IMR-90 (cell line): ENCODE measurements around the gene PRDX5. TPM values are rescaled to one million over a fixed set of nuclear protein-coding genes. Genes with fewer than 3 reads are reported as not detected.

Source experiments
- ATAC-seq: fragments of 200-7000 bp; cut with Tn5 transposase; 2 replicates; pipeline ENCODE4 v1.9.1; 2020; ENCODE audit warnings: low read depth, mild to moderate bottlenecking, moderate library complexity
- BruUV-seq: library from RNA; stranded (reverse); fragments of 400-500 nt; replicated peaks from 2 replicates; lab custom pipeline; 2021; lab: Mats Ljungman, UMichigan
- CTCF ChIA-PET: fragments of 300-600 bp; formaldehyde crosslinking; extraction: SDS; loops from one replicate; lab custom pipeline; 2021; ENCODE audit warnings: antibody characterized with exemption; lab: Yijun Ruan, JAX
- POLR2A ChIA-PET: fragments of 300-600 bp; sonication (Branson Sonifier 250); formaldehyde crosslinking; loops from one replicate; lab custom pipeline; 2022; ENCODE audit warnings: antibody characterized with exemption; ENCODE audit not compliant: unreplicated experiment; lab: Charles Lee
- DNase-seq: peaks from one replicate; pipeline ENCODE4 v3.0.0; 2013
- H2AFZ ChIP-seq: replicated peaks from 2 replicates; pipeline ENCODE3; 2013; ENCODE audit warnings: low read length, mild to moderate bottlenecking; ENCODE audit not compliant: poor library complexity
- H2AK5ac ChIP-seq: 2 replicates; pipeline ENCODE4 v1.6.1; 2013; ENCODE audit warnings: low read depth, low read length, inconsistent platforms
- H2AK9ac ChIP-seq: replicated peaks from 2 replicates; pipeline ENCODE3; 2013; ENCODE audit warnings: mild to moderate bottlenecking, low read depth, low read length, moderate library complexity; ENCODE audit not compliant: poor library complexity
- H2BK120ac ChIP-seq: 2 replicates; pipeline ENCODE4 v1.6.1; 2013; ENCODE audit warnings: low read depth, low read length, inconsistent platforms
- H2BK15ac ChIP-seq: 3 replicates; pipeline ENCODE4 v1.6.1; 2013; ENCODE audit warnings: low read depth, low read length, inconsistent platforms
- H2BK20ac ChIP-seq: 2 replicates; pipeline ENCODE4 v1.6.1; 2013; ENCODE audit warnings: low read depth, mild to moderate bottlenecking, inconsistent platforms, low read length, moderate library complexity
- H2BK5ac ChIP-seq: 2 replicates; pipeline ENCODE4 v1.6.1; 2013; ENCODE audit warnings: mild to moderate bottlenecking, low read depth, low read length, inconsistent platforms; ENCODE audit not compliant: poor library complexity, severe bottlenecking
- H3K14ac ChIP-seq: replicated peaks from 2 replicates; pipeline ENCODE4 v1.6.1; 2013; ENCODE audit warnings: low read depth, low read length, inconsistent platforms
- H3K18ac ChIP-seq: 2 replicates; pipeline ENCODE4 v1.6.1; 2013; ENCODE audit warnings: low read depth, low read length, control low read depth
- H3K23ac ChIP-seq: 2 replicates; pipeline ENCODE4 v1.6.1; 2013; ENCODE audit warnings: low read depth, low read length, inconsistent platforms
- H3K27ac ChIP-seq: 2 replicates; pipeline ENCODE4 v1.5.1; 2013; ENCODE audit warnings: mild to moderate bottlenecking, control low read depth, low read length; ENCODE audit not compliant: insufficient read depth
- H3K27me3 ChIP-seq: 2 replicates; pipeline ENCODE4 v1.6.1; 2013; ENCODE audit warnings: low read length; ENCODE audit not compliant: control insufficient read depth, insufficient read depth
- H3K36me3 ChIP-seq: 2 replicates; pipeline ENCODE4 v1.6.1; 2013; ENCODE audit warnings: low read length, mixed read lengths; ENCODE audit not compliant: control insufficient read depth, insufficient read depth
- H3K4ac ChIP-seq: 2 replicates; pipeline ENCODE4 v1.6.1; 2013; ENCODE audit warnings: low read depth, low read length, inconsistent platforms
- H3K4me1 ChIP-seq: 2 replicates; pipeline ENCODE4 v1.6.1; 2013; ENCODE audit warnings: low read length, mixed read lengths; ENCODE audit not compliant: control insufficient read depth, insufficient read depth
- H3K4me2 ChIP-seq: 2 replicates; pipeline ENCODE4 v1.6.1; 2013; ENCODE audit warnings: low read depth, mild to moderate bottlenecking, control low read depth, low read length, moderate library complexity
- H3K4me3 ChIP-seq: 2 replicates; pipeline ENCODE4 v1.5.1; 2013; ENCODE audit warnings: low read depth, mild to moderate bottlenecking, control low read depth, low read length, moderate library complexity; ENCODE audit not compliant: insufficient read depth
- H3K56ac ChIP-seq: 2 replicates; pipeline ENCODE4 v1.6.1; 2013; ENCODE audit warnings: low read length, inconsistent platforms; ENCODE audit not compliant: insufficient read depth; ENCODE audit errors: extremely low read depth
- H3K79me1 ChIP-seq, 2 experiments: 2 replicates each; pipeline ENCODE4 v1.6.1; 2013; ENCODE audit warnings: low read length in 2 of 2, inconsistent platforms in 1 of 2, low read depth in 1 of 2
- H3K9ac ChIP-seq: 2 replicates; pipeline ENCODE4 v1.6.1; 2013; ENCODE audit warnings: low read depth, low read length, control low read depth
- H3K9me1 ChIP-seq: 2 replicates; pipeline ENCODE4 v1.6.1; 2013; ENCODE audit warnings: low read length, inconsistent platforms; ENCODE audit not compliant: insufficient read depth
- H3K9me3 ChIP-seq: 2 replicates; pipeline ENCODE4 v1.6.1; 2013; ENCODE audit warnings: low read length; ENCODE audit not compliant: control insufficient read depth, insufficient read depth
- H4K20me1 ChIP-seq: 2 replicates; pipeline ENCODE4 v1.6.1; 2013; ENCODE audit warnings: low read length, inconsistent platforms; ENCODE audit not compliant: insufficient read depth
- H4K5ac ChIP-seq: 2 replicates; pipeline ENCODE4 v1.6.1; 2013; ENCODE audit warnings: mild to moderate bottlenecking, low read depth, low read length, control low read depth
- H4K8ac ChIP-seq, 2 experiments: 2 replicates each; pipeline ENCODE4 v1.6.1; 2013; ENCODE audit warnings: low read depth in 2 of 2, low read length in 2 of 2, control low read depth in 1 of 2, inconsistent platforms in 1 of 2
- H4K91ac ChIP-seq: 2 replicates; pipeline ENCODE4 v1.6.1; 2013; ENCODE audit warnings: low read depth, low read length, inconsistent platforms; ENCODE audit not compliant: insufficient read depth
- BHLHE40 ChIP-seq: fragments of 150-350 bp; IDR thresholded peaks from 2 replicates; pipeline ENCODE4 v1.6.1; 2016; ENCODE audit warnings: mild to moderate bottlenecking, low read depth, low read length
- CTCF ChIP-seq: conservative IDR thresholded peaks from 2 replicates; pipeline ENCODE4 v1.5.1; 2012; ENCODE audit warnings: mild to moderate bottlenecking, low read depth, low read length, improper control_type of control experiment
- MAFK ChIP-seq: IDR thresholded peaks from 2 replicates; pipeline ENCODE4 v1.6.1; 2012; ENCODE audit warnings: low read depth, low read length, improper control_type of control experiment
- MAZ ChIP-seq: IDR thresholded peaks from 2 replicates; pipeline ENCODE4 v1.6.1; 2012; ENCODE audit warnings: low read depth, mild to moderate bottlenecking, low read length, improper control_type of control experiment, moderate library complexity, borderline replicate concordance
- RAD21 ChIP-seq: IDR thresholded peaks from 2 replicates; pipeline ENCODE4 v1.6.1; 2012; ENCODE audit warnings: low read length, improper control_type of control experiment
- RFX5 ChIP-seq: IDR thresholded peaks from 2 replicates; pipeline ENCODE4 v1.8.0; 2012; ENCODE audit warnings: low read depth, mild to moderate bottlenecking, low read length, moderate library complexity
- SMC3 ChIP-seq: fragments of 150-350 bp; IDR thresholded peaks from 2 replicates; pipeline ENCODE4 v1.6.1; 2016; ENCODE audit warnings: low read depth, mild to moderate bottlenecking, antibody characterized with exemption, low read length, moderate library complexity
- WGBS, 2 experiments: methylation state at CpG; one replicate each; pipeline versions ENCODE4 v1.1.5 to v1.1.7; 2013; ENCODE audit warnings: missing lambda C conversion rate in 2 of 2; ENCODE audit not compliant: insufficient read length in 1 of 2; ENCODE audit errors: extremely low coverage in 2 of 2; 5-methylcytosine and 5-hydroxymethylcytosine counted together
- dilution Hi-C: fragments of 300-500 bp; cut with HindIII; formaldehyde crosslinking; loops from one replicate; pipeline ENCODE4 v1.14.3; 2018; ENCODE audit warnings: low sequenced_read_pairs; ENCODE audit not compliant: unreplicated experiment
- in situ Hi-C: fragments of 300-500 bp; cut with MboI; formaldehyde crosslinking; loops from 3 replicates; pipeline ENCODE4 v1.14.3; 2019; ENCODE audit warnings: low sequenced_read_pairs, inconsistent platforms, mixed read lengths
- intact Hi-C: fragments of 100-400 bp; cut with micrococcal nuclease; formaldehyde crosslinking; loops from 2 replicates; pipeline ENCODE4 v1.10.0; 2022
- polyA plus RNA-seq, 3 experiments: library from polyadenylated mRNA; depleted of rRNA; stranded (reverse); fragments of >200 nt; gene quantifications; 2 replicates each; pipeline ENCODE4 v1.2.3, GENCODE V29; 2012; ENCODE audit warnings: low replicate concordance in 1 of 3
- total RNA-seq: library from RNA; depleted of rRNA; stranded (reverse); fragments of >200 nt; gene quantifications from 2 replicates; pipeline ENCODE4 v1.2.3, GENCODE V29; 2012

PRDX5 gene
- total and polyA plus RNA-seq, 2 of the 4 experiments (the other 2 are of a cell fraction): 120 to 292 TPM

DNA sequence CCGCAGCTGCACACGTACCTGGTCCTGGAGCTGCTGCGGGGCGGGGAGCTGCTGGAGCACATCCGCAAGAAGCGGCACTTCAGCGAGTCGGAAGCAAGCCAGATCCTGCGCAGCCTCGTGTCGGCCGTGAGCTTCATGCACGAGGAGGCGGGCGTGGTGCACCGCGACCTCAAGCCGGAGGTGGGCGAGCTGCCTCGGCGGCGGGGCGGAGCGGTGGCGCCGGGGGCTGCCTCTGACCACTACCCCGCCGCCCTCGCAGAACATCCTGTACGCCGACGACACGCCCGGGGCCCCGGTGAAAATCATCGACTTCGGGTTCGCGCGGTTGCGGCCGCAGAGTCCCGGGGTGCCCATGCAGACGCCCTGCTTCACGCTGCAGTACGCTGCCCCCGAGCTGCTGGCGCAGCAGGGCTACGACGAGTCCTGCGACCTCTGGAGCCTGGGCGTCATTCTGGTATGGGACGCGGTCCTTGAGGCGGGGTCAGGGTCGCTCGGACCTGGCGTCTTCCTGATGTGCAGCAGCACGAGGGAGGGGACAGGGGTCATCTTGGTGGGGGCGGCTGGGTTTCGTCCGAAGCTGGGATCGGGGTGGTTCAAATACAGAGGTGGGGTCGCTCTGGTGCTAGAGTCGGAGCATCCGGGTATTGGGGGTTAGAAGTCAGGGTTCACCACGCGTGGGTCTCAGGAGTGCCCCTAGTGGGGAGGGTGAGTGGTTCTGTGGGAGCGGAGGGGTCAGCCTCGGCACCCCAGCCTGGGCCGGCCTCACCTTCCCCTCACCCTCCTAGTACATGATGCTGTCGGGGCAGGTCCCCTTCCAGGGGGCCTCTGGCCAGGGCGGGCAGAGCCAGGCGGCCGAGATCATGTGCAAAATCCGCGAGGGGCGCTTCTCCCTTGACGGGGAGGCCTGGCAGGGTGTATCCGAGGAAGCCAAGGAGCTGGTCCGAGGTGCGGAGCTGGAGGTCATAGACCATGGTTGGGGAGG is 51.8 kb downstream of the PRDX5 start:
- H2AK9ac ChIP-seq: no peak overlapping the region
- intact Hi-C loops: no loop called here
- no peak overlapping the region for H4K91ac ChIP-seq
- ChIA-PET POLR2A (no interaction called here), CTCF (interaction anchor here (0.6 kb wide), 1 partner anchor 1606 kb away, joined by 4 read pairs; no protein-coding TSS in a partner anchor)
- H3K14ac ChIP-seq: no peak overlapping the region
- H2BK120ac ChIP-seq: no peak overlapping the region
- 82% methylated on average over 50 of the region's 82 CpGs; no CpG with 5 or more reads in 1 of the 2 experiments for WGBS, 2 experiments
- ATAC-seq (no peak), DNase-seq (no peak)
- in situ Hi-C loops: no loop called here
- H4K20me1 ChIP-seq: no peaks in the 10 kb centered on the region
- H3K4me1 ChIP-seq: no peaks in the 10 kb centered on the region
- no peak overlapping the region for H2BK5ac ChIP-seq
- no peak overlapping the region for H3K9ac ChIP-seq
- no peak overlapping the region for H3K4me3 ChIP-seq
- H3K9me3 ChIP-seq: no peaks in the 10 kb centered on the region; the same call in 1 of the 2 replicates
- no peak overlapping the region for H4K5ac ChIP-seq
- H3K23ac ChIP-seq: no peak overlapping the region
- peaks cover 42% of the 10 kb centered on the region for H3K36me3 ChIP-seq
- H3K4me2 ChIP-seq: no peak overlapping the region
- no peak overlapping the region for H3K4ac ChIP-seq
- H4K8ac ChIP-seq: no peak overlapping the region
- TF ChIP-seq MAFK: no peak
- TF ChIP-seq MAZ: no peak
- no peak for TF ChIP-seq RAD21
- no peak for TF ChIP-seq BHLHE40
- no peak for TF ChIP-seq RFX5
- TF ChIP-seq SMC3: no peak
- no peak for TF ChIP-seq CTCF
- dilution Hi-C loops: no loop called here
- H2AK5ac ChIP-seq: no peak overlapping the region
- no TSS peak for BruUV-seq
- H2BK15ac ChIP-seq: no peak overlapping the region
- H3K9me1 ChIP-seq: peaks cover 4% of the 10 kb centered on the region; the same call in 1 of the 2 replicates
- H3K27ac ChIP-seq: no peak overlapping the region
- H2BK20ac ChIP-seq: no peak overlapping the region
- H3K79me1 ChIP-seq: peaks cover 2 to 10% of the 10 kb centered on the region in 2 experiments; a peak in 2 of 4 replicates
- no peak overlapping the region for H3K56ac ChIP-seq
- H2AFZ ChIP-seq: no peak overlapping the region
- no peak overlapping the region for H3K18ac ChIP-seq
- peaks cover 2% of the 10 kb centered on the region; the same call in 1 of the 2 replicates for H3K27me3 ChIP-seq
